Inferior parietal cortex (tissue), 1 donor: ENCODE data around the gene BAK1.

Experiments used
- DNase-seq: peaks from one replicate; pipeline ENCODE4 v3.0.0-alpha.2; 2016; ENCODE audit errors: extremely low spot score

Gene BAK1

GRCh38 chr6:33579828-33580714 lies at the start of gene BAK1:
TSS of gene BAK1 (minus strand) at chr6:33580276. CDS start at chr6:33577604, 2,672 bp downstream.
- DNase-seq = peak; percentile 90

- no peak for DNase-seq
Measured at GRCh38 chr6:33628401-33628964, 48.4 kb upstream of the BAK1 start.

- no peak for DNase-seq
Measured at GRCh38 chr6:33627876-33628275, 47.8 kb upstream of the BAK1 start.

- no peak for DNase-seq
Measured at GRCh38 chr6:33624856-33625255, 44.8 kb upstream of the BAK1 start.

- no peak for DNase-seq
Measured at GRCh38 chr6:33623895-33624381, 43.9 kb upstream of the BAK1 start.

GRCh38 chr6:33622456-33623431 lies 42.7 kb upstream of the BAK1 start:
- DNase-seq = no peak

- no peak for DNase-seq
Measured at GRCh38 chr6:33621711-33622388, 41.8 kb upstream of the BAK1 start.

- DNase-seq = no peak
Measured at GRCh38 chr6:33620856-33621710, 41.0 kb upstream of the BAK1 start, which contains the start of gene ITPR3. TSS of gene ITPR3 (plus strand) at chr6:33621322. CDS start at chr6:33621603, 281 bp downstream.

- no peak for DNase-seq
Measured at GRCh38 chr6:33620158-33620855, 40.2 kb upstream of the BAK1 start.

- DNase-seq = no peak
Measured at GRCh38 chr6:33619166-33619840, 39.2 kb upstream of the BAK1 start.

GRCh38 chr6:33616913-33617312 lies 36.8 kb upstream of the BAK1 start:
- no peak for DNase-seq

GRCh38 chr6:33616113-33616512 lies 36.0 kb upstream of the BAK1 start:
- DNase-seq = no peak

GRCh38 chr6:33613795-33614168 lies 33.7 kb upstream of the BAK1 start:
- no peak for DNase-seq

GRCh38 chr6:33613146-33613794 lies 33.2 kb upstream of the BAK1 start:
- DNase-seq = no peak

GRCh38 chr6:33610779-33611732 lies 31.0 kb upstream of the BAK1 start:
- peak; percentile 52 for DNase-seq

- no peak for DNase-seq
Measured at GRCh38 chr6:33610067-33610466, 30.0 kb upstream of the BAK1 start.

- DNase-seq = no peak
Measured at GRCh38 chr6:33609528-33609927, 29.5 kb upstream of the BAK1 start.
